SK-N-MC (cell line): ENCODE data around the gene LIMK2.

Experiments
- EZH2 ChIP-seq: fragments of 200-600 bp; sonication (generic); IDR thresholded peaks from one replicate; pipeline ENCODE4 v1.6.1; 2017; ENCODE audit warnings: antibody characterized with exemption
- FOXP2 ChIP-seq: optimal IDR thresholded peaks from 2 replicates; pipeline ENCODE3; 2011; ENCODE audit warnings: mild to moderate bottlenecking, moderate library complexity; ENCODE audit not compliant: insufficient read depth; ENCODE audit errors: extremely low read length, control extremely low read depth
- POLR2AphosphoS5 ChIP-seq: IDR thresholded peaks from 2 replicates; pipeline ENCODE4 v1.6.1; 2012; ENCODE audit warnings: mild to moderate bottlenecking, low read depth, low read length, borderline replicate concordance

GRCh38 chr22:31244046-31244942, 32.2 kb downstream of the LIMK2 start:
- TF ChIP-seq EZH2 (no peak), POLR2AphosphoS5 (no peak), FOXP2 (no peak)
